Skeletal muscle cell (primary cell): ENCODE results near the gene DMXL1.
"Not testable (repeated sequence)": the region's sequence is repeated elsewhere in the genome, so short reads cannot be mapped to it uniquely, and the experiment has no call there.

Experiments
- DNase-seq: peaks from one replicate; pipeline ENCODE4 v3.0.0-alpha.2; 2010; ENCODE audit warnings: low read depth
- H3K4me3 ChIP-seq: 2 replicates; pipeline ENCODE4 v1.5.1; 2011; ENCODE audit warnings: low read depth, mild to moderate bottlenecking, control low read depth, low read length, moderate library complexity

The DMXL1 gene

GRCh38 chr5:119117237-119117636, 46.4 kb downstream of the DMXL1 start:
- DNase-seq: no peak
- H3K4me3 ChIP-seq: no peak overlapping the region

- DNase-seq: no peak
- H3K4me3 ChIP-seq: no peak overlapping the region
These were observed 47.1 kb downstream of the DMXL1 start for GRCh38 chr5:119118000-119118399.

GRCh38 chr5:119120893-119121292, 50.0 kb downstream of the DMXL1 start:
- no peak for DNase-seq
- H3K4me3 ChIP-seq: no peak overlapping the region

GRCh38 chr5:119122474-119122873, 51.6 kb downstream of the DMXL1 start:
- DNase-seq, H3K4me3 ChIP-seq: not testable (repeated sequence)

- H3K4me3 ChIP-seq: no peak overlapping the region
- DNase-seq: no peak
These were observed 52.4 kb downstream of the DMXL1 start for GRCh38 chr5:119123280-119123679.

GRCh38 chr5:119129770-119130169, 58.9 kb downstream of the DMXL1 start:
- H3K4me3 ChIP-seq: no peak overlapping the region

GRCh38 chr5:119131530-119132304, 60.8 kb downstream of the DMXL1 start:
- no peak overlapping the region for H3K4me3 ChIP-seq
- no peak for DNase-seq

More at GRCh38 chr5:119129770-119130169, 58.9 kb downstream of the DMXL1 start:
- DNase-seq: no peak

GRCh38 chr5:119135743-119136142, 64.9 kb downstream of the DMXL1 start:
- DNase-seq, H3K4me3 ChIP-seq: not testable (repeated sequence)

- no peak overlapping the region for H3K4me3 ChIP-seq
- DNase-seq: no peak
These were observed 65.9 kb downstream of the DMXL1 start for GRCh38 chr5:119136666-119137318.

GRCh38 chr5:119153629-119154028, 82.7 kb downstream of the DMXL1 start:
- H3K4me3 ChIP-seq: no peak overlapping the region
- no peak for DNase-seq

GRCh38 chr5:119158144-119158543, 87.3 kb downstream of the DMXL1 start:
- H3K4me3 ChIP-seq: no peak overlapping the region
- DNase-seq: no peak

GRCh38 chr5:119161430-119161829, 90.5 kb downstream of the DMXL1 start:
- DNase-seq: no peak

GRCh38 chr5:119166026-119166425, 95.1 kb downstream of the DMXL1 start:
- DNase-seq: no peak

More at GRCh38 chr5:119161430-119161829, 90.5 kb downstream of the DMXL1 start:
- no peak overlapping the region for H3K4me3 ChIP-seq

GRCh38 chr5:119168401-119168800, 97.5 kb downstream of the DMXL1 start:
- H3K4me3 ChIP-seq: no peak overlapping the region
- no peak for DNase-seq

More at GRCh38 chr5:119166026-119166425, 95.1 kb downstream of the DMXL1 start:
- H3K4me3 ChIP-seq: no peak overlapping the region

- no peak for DNase-seq
These were observed 100.8 kb downstream of the DMXL1 start for GRCh38 chr5:119171686-119172085.

GRCh38 chr5:119174578-119175163, 103.8 kb downstream of the DMXL1 start:
- DNase-seq: no peak
- no peak overlapping the region for H3K4me3 ChIP-seq

More at GRCh38 chr5:119171686-119172085, 100.8 kb downstream of the DMXL1 start:
- H3K4me3 ChIP-seq: no peak overlapping the region

- H3K4me3 ChIP-seq: no peak overlapping the region
- no peak for DNase-seq
These were observed 105.9 kb downstream of the DMXL1 start for GRCh38 chr5:119176785-119177184.

GRCh38 chr5:119177226-119177625, 106.3 kb downstream of the DMXL1 start:
- DNase-seq: no peak

GRCh38 chr5:119178435-119178834, 107.5 kb downstream of the DMXL1 start:
- H3K4me3 ChIP-seq: no peak overlapping the region
- no peak for DNase-seq

More at GRCh38 chr5:119177226-119177625, 106.3 kb downstream of the DMXL1 start:
- H3K4me3 ChIP-seq: no peak overlapping the region

- DNase-seq: no peak
- no peak overlapping the region for H3K4me3 ChIP-seq
These were observed 109.2 kb downstream of the DMXL1 start for GRCh38 chr5:119179857-119180641.
